ENCODE measurements around the gene DNAJC11.

- TF ChIP-seq, protein P1, sequence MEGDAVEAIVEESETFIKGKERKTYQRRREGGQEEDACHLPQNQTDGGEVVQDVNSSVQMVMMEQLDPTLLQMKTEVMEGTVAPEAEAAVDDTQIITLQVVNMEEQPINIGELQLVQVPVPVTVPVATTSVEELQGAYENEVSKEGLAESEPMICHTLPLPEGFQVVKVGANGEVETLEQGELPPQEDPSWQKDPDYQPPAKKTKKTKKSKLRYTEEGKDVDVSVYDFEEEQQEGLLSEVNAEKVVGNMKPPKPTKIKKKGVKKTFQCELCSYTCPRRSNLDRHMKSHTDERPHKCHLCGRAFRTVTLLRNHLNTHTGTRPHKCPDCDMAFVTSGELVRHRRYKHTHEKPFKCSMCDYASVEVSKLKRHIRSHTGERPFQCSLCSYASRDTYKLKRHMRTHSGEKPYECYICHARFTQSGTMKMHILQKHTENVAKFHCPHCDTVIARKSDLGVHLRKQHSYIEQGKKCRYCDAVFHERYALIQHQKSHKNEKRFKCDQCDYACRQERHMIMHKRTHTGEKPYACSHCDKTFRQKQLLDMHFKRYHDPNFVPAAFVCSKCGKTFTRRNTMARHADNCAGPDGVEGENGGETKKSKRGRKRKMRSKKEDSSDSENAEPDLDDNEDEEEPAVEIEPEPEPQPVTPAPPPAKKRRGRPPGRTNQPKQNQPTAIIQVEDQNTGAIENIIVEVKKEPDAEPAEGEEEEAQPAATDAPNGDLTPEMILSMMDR (IDR thresholded peaks at IDR 0.05): no peak
- TF ChIP-seq POLR2A (IDR thresholded peaks at IDR 0.05): no peak
Measured at GRCh38 chr1:6599141-6599975, 102.3 kb downstream of the DNAJC11 start.
